ENCODE data around the gene MC1R.
"Not testable (repeated sequence)": the region's sequence is repeated elsewhere in the genome, so short reads cannot be mapped to it uniquely, and the experiment has no call there.

Gene MC1R

GRCh38 chr16:89915303-89916232, 3.1 kb upstream of the MC1R start:
- no peak for DNase-seq

DNA sequence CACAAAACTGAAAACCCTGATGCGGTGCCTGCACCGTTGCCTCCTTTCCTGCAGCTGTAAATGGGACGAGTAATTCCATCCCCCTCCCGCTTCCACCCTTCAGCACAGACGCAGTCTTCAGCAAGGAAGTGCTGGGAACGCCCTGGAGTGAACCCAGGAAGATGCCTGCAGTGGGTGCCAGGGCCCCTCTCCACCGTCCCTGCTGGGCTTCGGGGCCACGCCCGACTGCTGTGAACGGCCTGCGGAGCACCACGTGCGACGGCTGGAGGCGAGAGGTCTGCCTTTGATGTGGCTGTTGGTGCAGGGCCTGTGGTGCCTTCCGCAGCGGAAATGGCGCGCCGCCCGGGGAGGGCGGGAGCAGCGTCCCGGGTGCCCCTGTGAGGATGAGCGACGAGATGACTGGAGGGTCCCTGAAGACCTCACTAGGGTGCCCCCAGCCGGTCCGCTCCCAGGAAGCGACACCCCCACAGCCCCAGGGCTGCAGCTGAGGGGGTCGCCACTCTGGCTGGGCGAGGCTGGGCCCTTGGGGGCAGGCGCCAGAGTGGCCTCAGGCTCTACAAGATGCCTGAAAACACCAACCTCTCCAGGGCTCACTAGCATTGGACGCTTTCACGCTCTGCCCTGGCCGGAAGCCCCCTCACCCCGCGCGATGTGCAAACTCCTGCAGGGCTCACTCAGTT, 749 bp upstream of the MC1R start:
- peak; percentile 30 for DNase-seq

DNA sequence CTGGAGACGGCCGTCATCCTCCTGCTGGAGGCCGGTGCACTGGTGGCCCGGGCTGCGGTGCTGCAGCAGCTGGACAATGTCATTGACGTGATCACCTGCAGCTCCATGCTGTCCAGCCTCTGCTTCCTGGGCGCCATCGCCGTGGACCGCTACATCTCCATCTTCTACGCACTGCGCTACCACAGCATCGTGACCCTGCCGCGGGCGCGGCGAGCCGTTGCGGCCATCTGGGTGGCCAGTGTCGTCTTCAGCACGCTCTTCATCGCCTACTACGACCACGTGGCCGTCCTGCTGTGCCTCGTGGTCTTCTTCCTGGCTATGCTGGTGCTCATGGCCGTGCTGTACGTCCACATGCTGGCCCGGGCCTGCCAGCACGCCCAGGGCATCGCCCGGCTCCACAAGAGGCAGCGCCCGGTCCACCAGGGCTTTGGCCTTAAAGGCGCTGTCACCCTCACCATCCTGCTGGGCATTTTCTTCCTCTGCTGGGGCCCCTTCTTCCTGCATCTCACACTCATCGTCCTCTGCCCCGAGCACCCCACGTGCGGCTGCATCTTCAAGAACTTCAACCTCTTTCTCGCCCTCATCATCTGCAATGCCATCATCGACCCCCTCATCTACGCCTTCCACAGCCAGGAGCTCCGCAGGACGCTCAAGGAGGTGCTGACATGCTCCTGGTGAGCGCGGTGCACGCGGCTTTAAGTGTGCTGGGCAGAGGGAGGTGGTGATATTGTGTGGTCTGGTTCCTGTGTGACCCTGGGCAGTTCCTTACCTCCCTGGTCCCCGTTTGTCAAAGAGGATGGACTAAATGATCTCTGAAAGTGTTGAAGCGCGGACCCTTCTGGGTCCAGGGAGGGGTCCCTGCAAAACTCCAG, 1.1 kb downstream of the MC1R start:
- no peak for DNase-seq

DNA sequence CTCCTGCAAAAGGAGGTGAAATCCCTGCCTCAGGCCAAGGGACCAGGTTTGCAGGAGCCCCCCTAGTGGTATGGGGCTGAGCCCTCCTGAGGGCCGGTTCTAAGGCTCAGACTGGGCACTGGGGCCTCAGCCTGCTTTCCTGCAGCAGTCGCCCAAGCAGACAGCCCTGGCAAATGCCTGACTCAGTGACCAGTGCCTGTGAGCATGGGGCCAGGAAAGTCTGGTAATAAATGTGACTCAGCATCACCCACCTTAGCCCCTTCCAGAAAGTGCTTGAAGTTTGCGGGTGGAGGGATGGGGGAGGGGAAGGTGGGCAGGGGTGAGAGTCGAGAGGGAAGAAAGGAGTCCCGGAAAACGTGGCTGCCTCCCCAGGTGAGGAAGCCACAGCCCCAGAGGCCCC, 2.1 kb downstream of the MC1R start:
- DNase-seq, result no peak

DNA sequence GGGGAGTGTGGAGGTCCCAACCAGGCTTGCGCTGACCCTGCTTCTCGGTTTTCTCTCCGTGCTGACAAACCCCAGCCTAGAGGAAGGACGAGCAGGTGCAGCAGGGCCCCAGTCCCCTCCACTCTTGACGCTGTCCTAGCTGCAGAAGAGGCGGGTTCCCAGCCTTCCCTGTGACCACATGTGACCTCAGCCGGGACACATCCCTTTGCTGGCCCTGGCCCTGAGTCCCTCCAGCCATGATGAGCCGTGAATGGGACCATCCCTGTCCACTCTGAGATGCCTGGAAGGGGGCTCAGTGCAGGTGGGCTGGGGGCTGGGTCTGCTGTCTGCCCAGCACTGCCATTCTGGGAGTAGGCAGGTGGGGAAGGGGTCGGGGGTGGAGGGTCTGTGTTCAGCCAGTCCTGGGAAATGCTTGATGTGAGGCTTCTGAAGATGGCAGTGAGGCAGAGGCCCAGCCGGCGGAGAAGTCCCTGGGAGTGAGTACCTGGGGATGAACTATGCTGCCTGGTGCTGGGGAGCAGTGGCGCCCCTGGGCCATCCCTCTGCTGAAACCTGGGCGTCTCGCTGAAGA, 2.6 kb downstream of the MC1R start:
- DNase-seq, result no peak

DNA sequence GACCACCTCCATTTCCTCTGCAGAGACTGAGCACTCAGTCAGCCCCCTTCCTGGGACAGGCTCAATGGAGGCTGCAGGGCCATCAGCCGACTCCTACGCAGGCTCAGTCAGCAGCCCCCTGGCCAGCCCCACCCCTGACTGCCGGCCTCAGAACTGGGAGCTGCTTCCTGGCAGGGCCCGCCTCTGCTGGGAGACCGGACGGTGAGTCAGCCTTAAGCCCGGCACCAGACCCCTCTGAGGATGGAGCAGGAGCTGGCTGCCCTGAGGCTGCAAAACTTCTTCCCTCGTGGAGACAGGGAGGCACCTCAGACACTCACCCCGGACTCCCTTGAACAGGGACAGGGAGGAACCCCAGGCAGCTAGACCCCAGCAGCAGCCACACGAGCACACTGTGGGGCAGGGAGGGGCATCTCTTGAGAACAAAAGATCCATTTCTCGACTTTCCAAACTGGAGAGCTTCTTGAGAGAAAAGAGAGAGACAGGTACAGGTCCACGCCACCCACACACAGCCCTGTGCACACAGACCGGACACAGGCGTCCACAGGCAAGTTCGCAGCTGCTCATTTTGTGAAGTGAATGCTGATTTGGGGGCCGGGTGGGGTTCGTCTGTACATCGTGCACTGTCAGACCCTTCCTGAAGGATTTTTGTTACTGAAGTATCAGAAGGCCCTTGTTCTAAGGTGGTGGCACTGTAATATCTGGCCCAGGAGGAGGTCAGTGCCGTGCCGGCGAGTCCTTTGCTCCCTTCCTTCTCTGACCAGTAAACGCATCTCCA, 3.2 kb downstream of the MC1R start:
- DNase-seq, result no peak

- peak; percentile 4 for DNase-seq
Measured at GRCh38 chr16:89922477-89922883, 3.8 kb downstream of the MC1R start.

DNA sequence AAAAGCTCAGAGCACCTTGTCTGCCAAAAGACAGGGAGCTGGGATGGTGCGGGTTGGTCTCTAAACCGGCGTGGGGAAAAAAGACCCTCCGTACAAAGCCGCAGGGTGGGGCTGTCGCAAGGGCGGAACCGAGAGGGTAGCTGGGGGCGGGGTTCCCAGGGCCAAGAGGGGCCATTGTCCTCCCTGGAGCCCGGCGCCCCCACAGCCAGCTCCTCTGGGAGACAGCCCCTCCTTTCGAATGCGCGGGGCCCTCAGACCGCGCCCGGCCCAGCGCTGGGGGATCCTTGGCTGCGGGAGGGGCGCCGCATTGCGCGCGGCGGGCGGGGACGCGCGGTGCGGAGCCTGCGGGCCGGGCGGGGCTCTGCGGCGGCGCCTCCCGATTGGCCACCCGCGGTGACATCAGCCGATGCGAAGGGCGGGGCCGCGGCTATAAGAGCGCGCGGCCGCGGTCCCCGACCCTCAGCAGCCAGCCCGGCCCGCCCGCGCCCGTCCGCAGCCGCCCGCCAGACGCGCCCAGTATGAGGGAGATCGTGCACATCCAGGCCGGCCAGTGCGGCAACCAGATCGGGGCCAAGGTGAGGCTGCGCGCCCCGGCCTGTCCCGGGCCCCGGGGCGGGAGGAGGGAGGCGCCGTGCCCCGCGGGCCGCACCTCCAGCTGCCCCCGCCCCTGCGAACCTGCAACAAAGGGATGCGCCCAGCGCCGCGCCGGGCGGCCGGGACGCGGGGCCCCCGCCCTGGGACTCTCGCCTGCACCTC, 4.4 kb downstream of the MC1R start, which contains the start of gene TUBB3:
TUBB3 (plus strand) TSS at position 459 of the 756 bp plus-strand sequence; CDS start at position 519, 60 bp downstream.
- peak; percentile 70 for DNase-seq

- DNase-seq, result peak; percentile 41
Measured at GRCh38 chr16:89923640-89924296, 5.1 kb downstream of the MC1R start.

DNA sequence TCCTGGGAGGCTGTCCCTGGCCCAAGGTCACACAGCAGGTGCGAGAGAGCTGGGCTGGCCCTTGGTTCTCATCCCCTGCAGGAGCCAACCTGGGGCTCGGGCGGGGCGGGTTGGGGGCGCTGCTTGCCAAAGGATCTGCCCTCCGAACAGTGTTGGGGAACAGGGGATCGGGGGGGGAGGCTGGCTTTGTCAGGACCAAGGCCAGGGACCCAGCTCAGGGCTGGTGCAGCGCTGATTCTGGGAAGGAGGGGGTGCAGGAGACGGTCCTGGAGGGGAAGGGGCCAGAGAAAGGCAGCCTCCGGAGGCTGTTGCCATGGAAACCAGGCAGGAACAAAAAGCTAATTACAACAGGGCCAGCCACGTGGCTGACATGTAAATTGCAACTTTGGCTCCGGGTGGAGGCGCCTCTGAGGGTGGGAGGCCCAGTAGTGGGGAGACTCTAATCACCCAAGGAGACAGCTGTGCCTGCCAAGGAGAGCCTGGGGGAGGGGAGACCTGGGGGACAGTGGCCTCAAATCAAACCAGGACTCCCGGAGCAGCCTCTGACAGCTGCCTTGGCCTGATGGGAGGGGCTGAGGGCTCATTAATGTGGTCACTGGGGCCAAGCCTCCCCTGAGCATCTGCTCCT, 5.7 kb downstream of the MC1R start:
- peak; percentile 47 for DNase-seq

GRCh38 chr16:89924925-89925307, 6.3 kb downstream of the MC1R start:
- DNase-seq, result no peak

GRCh38 chr16:89925596-89926079, 7.0 kb downstream of the MC1R start:
- no peak for DNase-seq

DNA sequence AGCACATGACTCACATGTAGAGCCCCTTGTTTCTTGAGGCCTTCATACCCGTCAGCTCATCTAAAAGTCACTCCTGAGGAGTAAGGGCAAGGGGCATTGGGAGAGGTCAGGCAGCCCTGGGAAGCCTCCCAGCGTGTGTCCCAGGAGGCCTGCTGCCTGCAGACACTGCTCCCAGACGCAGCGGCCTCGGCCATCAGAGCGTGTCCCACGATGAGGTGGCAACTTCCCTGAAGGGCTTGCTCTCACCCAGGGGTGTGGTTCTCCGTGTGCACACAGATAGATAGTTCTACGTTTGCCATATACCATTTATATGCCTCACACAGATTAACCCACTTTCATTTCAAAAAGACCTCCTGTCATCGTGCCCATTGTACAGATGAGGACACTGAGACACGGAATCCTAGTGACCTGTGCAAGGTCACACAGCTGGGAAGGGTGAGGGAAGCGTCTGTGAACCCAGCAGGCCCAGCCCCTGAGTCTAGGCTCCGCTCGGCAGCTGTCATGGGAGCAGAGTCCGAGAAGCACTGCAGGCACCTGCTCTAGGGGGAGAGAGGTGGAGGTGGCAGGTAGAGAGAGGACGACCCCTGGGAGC, 12.7 kb downstream of the MC1R start:
- no peak for DNase-seq

DNA sequence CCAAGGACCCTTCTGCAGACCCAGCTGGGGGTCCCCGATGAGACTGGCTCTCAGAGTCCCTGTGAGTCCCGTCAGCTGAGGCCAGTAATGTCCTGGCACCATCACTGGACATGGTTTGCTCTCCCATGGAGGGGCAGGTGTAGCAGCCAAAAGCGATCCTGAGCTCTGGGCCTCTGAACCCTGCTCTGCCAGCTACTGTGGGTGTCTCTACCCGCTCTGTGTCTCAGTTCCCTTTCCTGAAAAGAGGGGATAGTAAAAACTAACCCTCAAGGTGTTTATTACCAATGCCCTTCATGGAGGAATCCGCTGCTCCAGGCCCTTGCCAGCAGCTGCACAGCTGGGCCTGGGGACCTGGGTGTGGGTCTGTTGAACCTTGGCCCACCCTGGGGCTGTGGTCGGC, 13.3 kb downstream of the MC1R start:
- DNase-seq, result no peak

GRCh38 chr16:89934019-89934418, 15.4 kb downstream of the MC1R start:
- not testable (repeated sequence) for DNase-seq

GRCh38 chr16:89934611-89935553, 16.2 kb downstream of the MC1R start:
- DNase-seq, result no peak

DNA sequence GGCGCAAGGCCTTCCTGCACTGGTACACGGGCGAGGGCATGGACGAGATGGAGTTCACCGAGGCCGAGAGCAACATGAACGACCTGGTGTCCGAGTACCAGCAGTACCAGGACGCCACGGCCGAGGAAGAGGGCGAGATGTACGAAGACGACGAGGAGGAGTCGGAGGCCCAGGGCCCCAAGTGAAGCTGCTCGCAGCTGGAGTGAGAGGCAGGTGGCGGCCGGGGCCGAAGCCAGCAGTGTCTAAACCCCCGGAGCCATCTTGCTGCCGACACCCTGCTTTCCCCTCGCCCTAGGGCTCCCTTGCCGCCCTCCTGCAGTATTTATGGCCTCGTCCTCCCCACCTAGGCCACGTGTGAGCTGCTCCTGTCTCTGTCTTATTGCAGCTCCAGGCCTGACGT, 17.0 kb downstream of the MC1R start:
- DNase-seq, result not testable (repeated sequence)

DNA sequence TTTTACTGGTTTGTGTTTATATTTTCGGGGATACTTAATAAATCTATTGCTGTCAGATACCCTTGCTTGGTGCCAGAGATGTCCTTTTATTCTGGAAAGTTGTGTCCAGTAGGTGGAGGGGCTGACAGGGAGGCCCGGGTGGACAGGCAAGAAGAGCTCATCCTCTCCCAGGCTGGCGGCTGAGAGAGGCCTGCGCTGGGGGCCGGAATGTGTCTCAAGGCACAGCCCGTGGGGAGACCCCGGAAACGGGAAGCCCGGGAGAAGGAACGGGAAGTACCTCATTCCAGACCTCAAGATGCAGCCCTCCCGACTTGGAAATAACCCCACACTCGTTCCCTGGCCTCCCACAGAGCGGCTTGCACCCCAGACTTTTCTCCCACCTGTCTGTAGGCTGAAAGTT, 17.4 kb downstream of the MC1R start:
- no peak for DNase-seq

Measured in NCI-H1105 (cell line).